G401.6 (cell line): ENCODE measurements around the gene PLD3.
A peak's percentile ranks its signal among the peaks of the same experiment; 100 is the strongest.

Experiments used
- FAIRE-seq: peaks from 2 replicates; lab custom pipeline; 2012; peaks lifted over from hg19 to GRCh38; lab: Jason Lieb, UNC

PLD3 gene

DNA sequence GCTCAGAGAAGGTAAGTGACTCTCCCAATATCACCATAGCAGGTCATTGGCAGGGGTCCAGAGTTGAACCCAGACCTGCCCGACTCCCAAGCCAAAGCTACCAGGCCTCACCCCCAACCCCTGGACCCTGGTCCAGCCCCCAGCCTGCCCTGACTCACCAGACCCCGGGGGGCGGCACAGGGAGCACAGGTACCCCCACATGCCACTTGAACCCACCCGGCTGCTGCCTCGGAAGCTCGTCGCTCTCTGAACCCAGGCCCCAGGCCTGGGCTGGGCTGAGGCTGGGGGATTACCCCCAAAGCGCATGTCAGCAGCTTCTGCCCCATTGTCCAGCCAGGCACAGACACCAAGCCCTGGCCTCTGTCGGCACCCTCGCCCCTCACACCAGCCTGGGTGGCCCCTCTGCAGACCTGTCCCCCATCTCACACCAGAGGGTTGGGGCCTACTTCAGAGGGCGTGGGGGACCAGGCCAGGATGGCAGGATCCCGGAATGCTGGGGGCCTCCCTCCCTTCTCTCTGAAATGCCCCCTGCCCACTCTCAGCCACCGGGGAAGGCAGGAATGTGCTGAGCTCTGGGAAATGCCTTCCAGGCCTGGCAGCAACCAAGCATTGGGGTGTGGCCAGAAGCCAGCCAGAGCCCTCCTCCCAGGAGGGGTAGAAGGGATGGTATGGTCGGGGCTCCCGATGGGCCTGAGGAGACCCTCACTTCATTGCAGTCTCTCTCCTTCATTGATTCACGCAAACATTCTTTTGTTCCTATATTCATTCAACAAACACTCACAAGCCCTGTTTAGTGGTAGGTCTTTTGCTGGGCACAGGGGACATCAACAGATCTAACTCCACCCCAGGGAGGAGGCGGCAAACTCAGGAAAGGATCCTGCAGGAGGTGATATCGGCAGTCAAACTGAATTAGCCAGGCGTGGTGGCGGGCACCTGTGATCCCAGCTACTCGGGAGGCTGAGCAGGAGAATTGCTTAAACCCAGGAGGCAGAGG is 66.3 kb downstream of the PLD3 start:
- FAIRE-seq: no peak

GRCh38 chr19:40415768-40416167 is 67.3 kb downstream of the PLD3 start:
- no peak for FAIRE-seq

- FAIRE-seq: no peak
Observed at GRCh38 chr19:40416918-40417642, 68.6 kb downstream of the PLD3 start.

GRCh38 chr19:40417643-40417981 is 69.1 kb downstream of the PLD3 start:
- FAIRE-seq: no peak

GRCh38 chr19:40418040-40418439 is 69.5 kb downstream of the PLD3 start:
- no peak for FAIRE-seq

DNA sequence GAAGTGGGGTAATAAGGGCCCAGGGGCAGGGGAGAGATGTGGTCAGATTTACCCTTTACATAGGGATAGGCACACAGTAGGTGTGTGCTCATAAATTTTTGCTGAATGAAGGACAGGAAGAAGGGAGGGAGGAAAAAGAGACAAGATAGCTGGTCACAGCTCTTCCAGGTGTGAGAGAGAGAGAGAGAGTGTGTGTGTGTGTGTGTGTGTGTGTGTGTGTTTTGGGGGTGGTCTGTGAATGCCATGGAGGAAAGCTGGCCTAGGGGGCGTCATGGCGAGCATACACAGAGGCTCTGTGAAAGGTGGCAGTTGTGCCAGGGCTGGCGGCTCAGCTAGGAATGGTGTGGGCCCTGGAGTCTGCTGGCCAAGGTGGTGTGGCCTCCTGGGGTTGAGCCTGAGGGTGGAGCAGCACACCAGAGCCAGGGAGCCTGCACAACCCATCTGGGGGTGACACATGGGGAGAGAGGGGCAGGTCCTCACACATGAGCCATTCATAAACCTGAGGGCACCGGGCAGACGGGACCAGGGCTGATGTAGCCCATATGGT is 70.6 kb downstream of the PLD3 start:
- no peak for FAIRE-seq

- FAIRE-seq: no peak
Observed at GRCh38 chr19:40419780-40420179, 71.3 kb downstream of the PLD3 start.

GRCh38 chr19:40420451-40420765 is 71.9 kb downstream of the PLD3 start:
- no peak for FAIRE-seq

GRCh38 chr19:40420766-40421765 is 72.6 kb downstream of the PLD3 start:
- FAIRE-seq: no peak

GRCh38 chr19:40421993-40422747 is 73.7 kb downstream of the PLD3 start:
- FAIRE-seq: no peak

DNA sequence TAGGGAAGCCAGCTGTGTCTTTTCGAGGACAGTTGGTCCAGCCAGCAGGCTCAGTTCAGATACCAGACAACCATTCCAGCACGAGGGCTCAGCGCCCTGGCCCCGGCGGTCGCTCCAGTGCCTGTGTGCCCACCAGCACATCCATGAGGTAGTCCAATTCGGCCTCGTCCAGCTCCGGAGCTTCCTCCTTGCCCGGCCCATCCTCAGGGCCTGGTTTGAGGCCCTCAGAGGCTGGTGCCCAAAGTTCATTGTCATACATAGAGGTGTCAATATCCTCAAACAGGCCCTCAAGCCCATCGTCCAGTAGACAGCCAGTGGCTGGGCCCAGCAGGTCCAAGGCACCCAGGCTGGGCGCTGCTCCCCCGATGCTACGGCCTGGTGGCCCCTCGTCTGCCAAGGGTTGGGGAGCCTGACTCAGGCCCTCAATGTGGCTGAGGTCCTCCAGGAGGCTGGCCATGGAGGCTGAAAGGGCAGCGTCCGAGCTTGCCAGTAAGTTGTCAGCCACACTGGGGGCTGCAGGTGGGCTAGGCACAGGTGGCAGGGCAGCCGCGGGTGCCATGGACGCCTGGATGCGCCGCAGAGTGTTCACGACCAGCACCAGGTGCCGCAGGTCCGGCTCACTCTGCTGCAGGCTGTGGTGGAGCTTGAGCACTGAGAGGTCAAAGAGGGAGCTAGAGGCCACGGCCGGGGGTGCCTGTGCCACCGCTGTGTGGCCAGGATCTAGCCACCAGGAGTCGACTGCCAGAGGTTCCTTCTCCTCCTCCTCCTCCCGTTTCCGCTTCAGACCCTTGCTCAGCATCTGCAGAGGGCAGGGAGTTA is 74.5 kb downstream of the PLD3 start:
- FAIRE-seq: no peak

- no peak for FAIRE-seq
Observed at GRCh38 chr19:40423938-40424337, 75.4 kb downstream of the PLD3 start.

DNA sequence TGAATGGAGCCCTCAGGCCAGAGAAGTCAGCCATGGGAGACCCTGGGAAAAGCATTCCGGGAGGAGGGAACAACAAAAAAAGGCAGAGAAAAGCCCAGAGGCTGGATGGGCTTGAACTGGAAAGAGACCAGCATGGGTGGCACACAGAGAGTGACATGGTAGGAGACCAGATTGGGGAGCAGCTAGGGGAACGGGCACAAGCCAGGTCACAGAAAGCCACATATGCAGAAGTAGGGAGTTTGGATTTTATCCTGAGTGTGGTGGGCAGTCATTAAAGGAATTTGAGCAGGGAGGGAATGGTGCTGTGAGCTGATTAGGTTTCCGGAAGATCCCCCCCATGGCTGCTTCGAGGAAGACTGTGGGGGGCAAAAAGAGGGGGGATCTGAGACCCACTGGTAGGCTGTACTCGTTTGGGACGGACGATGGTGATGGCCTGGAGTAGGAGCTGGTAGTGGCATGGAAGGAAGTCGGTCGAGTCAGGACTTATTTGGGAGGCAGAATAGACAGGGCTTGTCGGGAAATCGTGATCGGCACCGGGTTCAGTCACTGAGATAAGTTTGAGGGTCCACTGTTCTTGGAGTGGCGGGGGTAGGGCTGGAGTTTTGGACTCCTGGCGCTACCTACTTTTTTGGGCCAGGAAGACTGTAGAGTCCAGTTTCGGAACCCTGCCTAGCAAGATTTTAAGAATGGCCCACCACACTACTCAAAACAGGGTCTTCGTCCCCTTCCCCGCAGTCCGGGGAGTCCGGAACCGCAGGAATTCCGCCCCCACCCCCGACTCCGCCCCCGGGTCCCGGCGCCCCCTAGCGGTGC is 76.3 kb downstream of the PLD3 start:
- no peak for FAIRE-seq

GRCh38 chr19:40425450-40426287 is 77.2 kb downstream of the PLD3 start, which contains the start of gene SERTAD1:
Gene SERTAD1 (minus strand): TSS chr19:40425992. CDS start chr19:40423546, 2,446 bp downstream.
- FAIRE-seq: peak; percentile 99
